PFSK-1 (cell line): ENCODE measurements around the gene SPTBN1.

Experiments used
- POLR2AphosphoS5 ChIP-seq: IDR thresholded peaks from 2 replicates; pipeline ENCODE4 v1.6.1; 2012; ENCODE audit warnings: low read depth, mild to moderate bottlenecking, control low read depth, low read length, moderate library complexity
- REST ChIP-seq, 2 experiments: IDR thresholded peaks; 2 replicates each; pipeline versions ENCODE4 v1.6.1 to v1.8.0; 2011 to 2012; ENCODE audit warnings: low read depth in 2 of 2, low read length in 2 of 2, control low read depth in 1 of 2, inconsistent platforms in 1 of 2, mild to moderate bottlenecking in 1 of 2, moderate library complexity in 1 of 2; ENCODE audit not compliant: insufficient read depth in 1 of 2

DNA sequence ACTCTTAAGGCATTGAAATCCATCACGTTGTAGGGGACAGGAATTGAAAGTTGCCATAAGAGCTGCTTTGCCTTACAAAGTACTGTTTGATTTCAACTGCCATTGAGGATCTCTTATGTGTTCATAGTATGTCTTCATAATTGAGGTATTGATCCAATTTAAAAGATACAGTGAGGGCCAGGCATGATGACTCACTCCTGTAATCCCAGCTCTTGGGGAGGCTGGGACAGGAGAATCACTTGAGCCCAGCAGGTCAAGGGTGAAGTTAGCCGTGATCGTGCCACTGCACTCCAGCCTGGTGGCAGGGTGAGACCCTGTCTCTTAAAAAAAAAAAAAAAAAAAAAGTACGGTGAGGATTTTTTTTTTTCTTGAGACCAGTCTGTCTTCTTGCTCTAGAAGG is 175.6 kb downstream of the SPTBN1 start:
- no peak for TF ChIP-seq POLR2AphosphoS5
- no peak for TF ChIP-seq REST (IDR thresholded peaks at IDR 0.05; ENCODE audit: insufficient read depth in 1 of 2, low read depth in 2 of 2, low read length in 2 of 2)
